Measurements from ENCODE around the gene EEF1AKMT3. TPM values are rescaled to one million over a fixed set of nuclear protein-coding genes. Genes with fewer than 3 reads are reported as not detected.

The EEF1AKMT3 gene
- total RNA-seq, 1 donor from 2014 or later, result 5.6 TPM

GRCh38 chr12:57753756-57754337, 18.6 kb upstream of the EEF1AKMT3 start:
- Mint-ChIP-seq H3K27me3 (no peaks in the 10 kb centered on the region), H3K36me3 (ENCODE audit: insufficient read depth) (peaks cover 23% of the 10 kb centered on the region), H3K9me3 (ENCODE audit: low read depth) (no peaks in the 10 kb centered on the region), H3K4me3 (ENCODE audit: low read depth) (peak overlapping the region; percentile 94), H3K27ac (peak overlapping the region; percentile 96), H3K4me1 (ENCODE audit: low read depth) (peaks cover 36% of the 10 kb centered on the region)
- DNase-seq (ENCODE audit: low spot score, unreplicated experiment), result no peak
- no peak for TF ChIP-seq CTCF (IDR thresholded peaks at IDR 0.05; ENCODE audit: unreplicated experiment)

GRCh38 chr12:57754411-57755193, 17.8 kb upstream of the EEF1AKMT3 start, which contains the start of gene MARCHF9:
TSS of gene MARCHF9 (plus strand) at chr12:57755103. CDS start at chr12:57755529, 426 bp downstream.
- Mint-ChIP-seq H3K9me3 (ENCODE audit: low read depth) (no peaks in the 10 kb centered on the region), H3K27ac (peak within 1 kb of the TSS; percentile 96), H3K4me1 (ENCODE audit: low read depth) (peaks cover 36% of the 10 kb centered on the region), H3K27me3 (no peaks in the 10 kb centered on the region), H3K4me3 (ENCODE audit: low read depth) (peak within 1 kb of the TSS; percentile 94), H3K36me3 (ENCODE audit: insufficient read depth) (peaks cover 21% of the 10 kb centered on the region)
- no peak for DNase-seq (ENCODE audit: low spot score, unreplicated experiment)
- TF ChIP-seq CTCF (IDR thresholded peaks at IDR 0.05; ENCODE audit: unreplicated experiment), result no peak

GRCh38 chr12:57755194-57755453, 17.3 kb upstream of the EEF1AKMT3 start:
- H3K4me1 Mint-ChIP-seq (ENCODE audit: low read depth), result peaks cover 36% of the 10 kb centered on the region
- H3K4me3 Mint-ChIP-seq (ENCODE audit: low read depth), result peak overlapping the region; percentile 94

GRCh38 chr12:57755454-57756372, 16.7 kb upstream of the EEF1AKMT3 start:
- peak overlapping the region; percentile 90 for H3K27ac Mint-ChIP-seq
- no peak for DNase-seq (ENCODE audit: low spot score, unreplicated experiment)
- H3K4me1 Mint-ChIP-seq (ENCODE audit: low read depth), result peaks cover 36% of the 10 kb centered on the region
- no peak for TF ChIP-seq CTCF (IDR thresholded peaks at IDR 0.05; ENCODE audit: unreplicated experiment)
- no peaks in the 10 kb centered on the region for H3K27me3 Mint-ChIP-seq
- peak overlapping the region; percentile 81 for H3K4me3 Mint-ChIP-seq (ENCODE audit: low read depth)
- H3K36me3 Mint-ChIP-seq (ENCODE audit: insufficient read depth), result peaks cover 20% of the 10 kb centered on the region
- no peaks in the 10 kb centered on the region for H3K9me3 Mint-ChIP-seq (ENCODE audit: low read depth)

More at GRCh38 chr12:57755194-57755453, 17.3 kb upstream of the EEF1AKMT3 start:
- Mint-ChIP-seq H3K9me3 (ENCODE audit: low read depth) (no peaks in the 10 kb centered on the region), H3K27ac (no peak overlapping the region), H3K36me3 (ENCODE audit: insufficient read depth) (peaks cover 24% of the 10 kb centered on the region), H3K27me3 (no peaks in the 10 kb centered on the region)
- no peak for DNase-seq (ENCODE audit: low spot score, unreplicated experiment)
- TF ChIP-seq CTCF (IDR thresholded peaks at IDR 0.05; ENCODE audit: unreplicated experiment), result no peak

Measured in progenitor cell of endocrine pancreas (in vitro differentiated cells).